SU-DHL-6 (cell line): Measurements from ENCODE around the gene HELZ2.
"Not testable (repeated sequence)": the region's sequence is repeated elsewhere in the genome, so short reads cannot be mapped to it uniquely, and the experiment has no call there.

Experiments used
- H2AFZ ChIP-seq: fragments of 200-600 bp; sonication (generic); 2 replicates; pipeline ENCODE4 v1.6.1; 2014; ENCODE audit warnings: low read depth, mild to moderate bottlenecking, moderate library complexity, mixed read lengths, antibody characterized with exemption, low read length; ENCODE audit not compliant: severe bottlenecking
- H3F3A ChIP-seq: fragments of 200-600 bp; shearing (Covaris generic); 2 replicates; pipeline ENCODE4 v1.6.0; 2016; ENCODE audit warnings: antibody characterized with exemption, mild to moderate bottlenecking; ENCODE audit not compliant: insufficient read depth
- H3K27ac ChIP-seq: fragments of 200-600 bp; sonication (generic); 2 replicates; pipeline ENCODE4 v1.5.1; 2016; ENCODE audit warnings: low read depth, mild to moderate bottlenecking, low read length, moderate library complexity, mixed read lengths
- H3K27me3 ChIP-seq: fragments of 200-600 bp; sonication (generic), shearing (Covaris generic); 2 replicates; pipeline ENCODE4 v1.6.0; 2014; ENCODE audit warnings: mild to moderate bottlenecking, low read length
- H3K36me3 ChIP-seq: fragments of 200-600 bp; sonication (generic); 2 replicates; pipeline ENCODE4 v1.6.1; 2014; ENCODE audit warnings: mild to moderate bottlenecking, low read length, mixed read lengths
- H3K4me2 ChIP-seq: fragments of 300-600, 200-600 bp; shearing (Covaris generic), sonication (generic); 2 replicates; pipeline ENCODE4 v1.6.0; 2014; ENCODE audit warnings: low read length, low read depth, mild to moderate bottlenecking; ENCODE audit not compliant: poor library complexity, severe bottlenecking
- H3K4me3 ChIP-seq: fragments of 200-600 bp; sonication (generic); 2 replicates; pipeline ENCODE4 v1.5.1; 2014; ENCODE audit warnings: antibody characterized with exemption, low read length, mild to moderate bottlenecking, mixed read lengths; ENCODE audit not compliant: insufficient read depth, poor library complexity, severe bottlenecking
- H3K79me2 ChIP-seq: fragments of 200-600 bp; sonication (generic); 2 replicates; pipeline ENCODE4 v1.6.1; 2014; ENCODE audit warnings: mild to moderate bottlenecking, low read length, moderate library complexity; ENCODE audit not compliant: insufficient read depth
- H3K9ac ChIP-seq: fragments of 200-600 bp; sonication (generic); 2 replicates; pipeline ENCODE4 v1.7.0; 2014; ENCODE audit warnings: mild to moderate bottlenecking, low read length
- H3K9me2 ChIP-seq: fragments of 200-600 bp; sonication (generic); replicated peaks from 2 replicates; pipeline ENCODE4 v1.6.1; 2014; ENCODE audit warnings: low read length; ENCODE audit not compliant: insufficient read depth
- H3K9me3 ChIP-seq: fragments of 200-600 bp; sonication (generic); 2 replicates; pipeline ENCODE4 v1.6.1; 2014; ENCODE audit warnings: low read length, mixed read lengths; ENCODE audit not compliant: insufficient read depth
- H4K20me1 ChIP-seq: fragments of 200-600 bp; sonication (generic); 2 replicates; pipeline ENCODE4 v1.6.1; 2014; ENCODE audit warnings: low read depth, mild to moderate bottlenecking, antibody characterized with exemption, low read length, moderate library complexity, mixed read lengths
- CTCF ChIP-seq: fragments of 200-600 bp; sonication (generic); IDR thresholded peaks from one replicate; pipeline ENCODE4 v1.5.1; 2017; ENCODE audit warnings: antibody characterized with exemption, mild to moderate bottlenecking, low read length, moderate library complexity; ENCODE audit not compliant: insufficient read depth, poor library complexity, severe bottlenecking
- EZH2phosphoT487 ChIP-seq: fragments of 200-600 bp; sonication (generic), shearing (Covaris generic); conservative IDR thresholded peaks from 2 replicates; pipeline ENCODE4 v1.6.1; 2018; ENCODE audit warnings: mild to moderate bottlenecking, antibody characterized with exemption, low read length, moderate library complexity, mixed read lengths

Gene HELZ2

GRCh38 chr20:63606686-63607085 lies 32.6 kb upstream of the HELZ2 start:
- H3K4me2 ChIP-seq, result no peak overlapping the region

GRCh38 chr20:63602321-63602720 lies 28.3 kb upstream of the HELZ2 start:
- H4K20me1 ChIP-seq, result no peaks in the 10 kb centered on the region
- no peaks in the 10 kb centered on the region for H3K9me2 ChIP-seq
- H3K9ac ChIP-seq, result no peak overlapping the region
- no peaks in the 10 kb centered on the region for H3K9me3 ChIP-seq
- no peaks in the 10 kb centered on the region for H3K36me3 ChIP-seq
- no peaks in the 10 kb centered on the region for H3F3A ChIP-seq
- H3K27me3 ChIP-seq, result no peaks in the 10 kb centered on the region
- no peak overlapping the region for H3K4me3 ChIP-seq
- no peak overlapping the region for H3K27ac ChIP-seq
- H3K4me2 ChIP-seq, result no peak overlapping the region
- H2AFZ ChIP-seq, result no peak overlapping the region
- H3K79me2 ChIP-seq, result peaks cover 4% of the 10 kb centered on the region; the same call in 1 of the 2 replicates
- TF ChIP-seq EZH2phosphoT487 (no peak), CTCF (no peak)

More at GRCh38 chr20:63606686-63607085, 32.6 kb upstream of the HELZ2 start:
- Histone ChIP-seq H3K9me3 (no peaks in the 10 kb centered on the region), H3K79me2 (peaks cover 4% of the 10 kb centered on the region; the same call in 1 of the 2 replicates), H2AFZ (no peak overlapping the region), H3K9ac (no peak overlapping the region), H3K4me3 (no peak overlapping the region), H3K36me3 (no peaks in the 10 kb centered on the region), H3K27ac (no peak overlapping the region), H3K27me3 (no peaks in the 10 kb centered on the region), H3F3A (no peaks in the 10 kb centered on the region), H3K9me2 (no peaks in the 10 kb centered on the region), H4K20me1 (no peaks in the 10 kb centered on the region)
- TF ChIP-seq CTCF (no peak), EZH2phosphoT487 (no peak)

- not testable (repeated sequence) for H3K36me3 ChIP-seq
Measured at GRCh38 chr20:63601679-63602078, 27.6 kb upstream of the HELZ2 start.

GRCh38 chr20:63599396-63600050 lies 25.5 kb upstream of the HELZ2 start:
- Histone ChIP-seq H3K27me3 (no peaks in the 10 kb centered on the region), H3K79me2 (no peaks in the 10 kb centered on the region), H2AFZ (no peak overlapping the region), H3K4me2 (no peak overlapping the region), H4K20me1 (no peaks in the 10 kb centered on the region), H3K9me3 (no peaks in the 10 kb centered on the region), H3K4me3 (no peak overlapping the region), H3K36me3 (no peaks in the 10 kb centered on the region), H3K9me2 (no peaks in the 10 kb centered on the region), H3K9ac (no peak overlapping the region), H3K27ac (no peak overlapping the region), H3F3A (no peaks in the 10 kb centered on the region)
- TF ChIP-seq CTCF (no peak), EZH2phosphoT487 (no peak)

More at GRCh38 chr20:63601679-63602078, 27.6 kb upstream of the HELZ2 start:
- not testable (repeated sequence) for H3K9me3 ChIP-seq, H3K9ac ChIP-seq, H3F3A ChIP-seq, H3K79me2 ChIP-seq, H2AFZ ChIP-seq, H3K4me3 ChIP-seq, H4K20me1 ChIP-seq, H3K27me3 ChIP-seq, H3K9me2 ChIP-seq, H3K27ac ChIP-seq, H3K4me2 ChIP-seq
